HG02610 (cell line): ENCODE measurements around the gene TMOD2.

Experiments
- ATAC-seq: cut with Tn5 transposase; IDR thresholded peaks from one replicate; pipeline ENCODE4 v1.9.1; 2021; ENCODE audit warnings: mild to moderate bottlenecking, moderate library complexity; ENCODE audit not compliant: unreplicated experiment

TMOD2 gene

GRCh38 chr15:51735228-51736010, 16.0 kb upstream of the TMOD2 start:
- no peak for ATAC-seq

GRCh38 chr15:51736069-51736468, 15.3 kb upstream of the TMOD2 start:
- peak; percentile 38 for ATAC-seq

- ATAC-seq = peak; percentile 21
Observed at GRCh38 chr15:51736751-51737521, 14.5 kb upstream of the TMOD2 start.

- ATAC-seq = peak; percentile 36
Observed at GRCh38 chr15:51737522-51738305, 13.7 kb upstream of the TMOD2 start, which contains the start of gene LYSMD2. Gene LYSMD2 (minus strand): TSS chr15:51737655. CDS start chr15:51737622, 33 bp downstream.

GRCh38 chr15:51738553-51738952, 12.8 kb upstream of the TMOD2 start:
- ATAC-seq = no peak

GRCh38 chr15:51739061-51739712, 12.2 kb upstream of the TMOD2 start:
- ATAC-seq = no peak

- no peak for ATAC-seq
Observed at GRCh38 chr15:51749307-51749706, 2.1 kb upstream of the TMOD2 start.

GRCh38 chr15:51750186-51750585, 1.2 kb upstream of the TMOD2 start:
- no peak for ATAC-seq

- ATAC-seq = peak; percentile 37
Observed at GRCh38 chr15:51751697-51752683, 593 bp downstream of the TMOD2 start.

- ATAC-seq = no peak
Observed at GRCh38 chr15:51752888-51753287, 1.5 kb downstream of the TMOD2 start.

GRCh38 chr15:51754267-51754666, 2.9 kb downstream of the TMOD2 start:
- no peak for ATAC-seq

GRCh38 chr15:51755790-51756189, 4.4 kb downstream of the TMOD2 start:
- ATAC-seq = no peak

GRCh38 chr15:51756482-51756881, 5.1 kb downstream of the TMOD2 start:
- ATAC-seq = no peak

- ATAC-seq = no peak
Observed at GRCh38 chr15:51757450-51757849, 6.1 kb downstream of the TMOD2 start.

- ATAC-seq = no peak
Observed at GRCh38 chr15:51758645-51759044, 7.2 kb downstream of the TMOD2 start.

GRCh38 chr15:51759557-51760070, 8.2 kb downstream of the TMOD2 start:
- no peak for ATAC-seq

GRCh38 chr15:51760805-51761204, 9.4 kb downstream of the TMOD2 start:
- no peak for ATAC-seq

- ATAC-seq = no peak
Observed at GRCh38 chr15:51765751-51766150, 14.4 kb downstream of the TMOD2 start.

- no peak for ATAC-seq
Observed at GRCh38 chr15:51766341-51766740, 14.9 kb downstream of the TMOD2 start.
